Brain pericyte (primary cell): ENCODE results near the gene PNPLA5.
"Not testable (repeated sequence)": the region's sequence is repeated elsewhere in the genome, so short reads cannot be mapped to it uniquely, and the experiment has no call there.

Experiments used
- DNase-seq: peaks from one replicate; pipeline ENCODE4 v3.0.0-alpha.2; 2012; ENCODE audit warnings: low read depth, low spot score

The PNPLA5 gene

DNA sequence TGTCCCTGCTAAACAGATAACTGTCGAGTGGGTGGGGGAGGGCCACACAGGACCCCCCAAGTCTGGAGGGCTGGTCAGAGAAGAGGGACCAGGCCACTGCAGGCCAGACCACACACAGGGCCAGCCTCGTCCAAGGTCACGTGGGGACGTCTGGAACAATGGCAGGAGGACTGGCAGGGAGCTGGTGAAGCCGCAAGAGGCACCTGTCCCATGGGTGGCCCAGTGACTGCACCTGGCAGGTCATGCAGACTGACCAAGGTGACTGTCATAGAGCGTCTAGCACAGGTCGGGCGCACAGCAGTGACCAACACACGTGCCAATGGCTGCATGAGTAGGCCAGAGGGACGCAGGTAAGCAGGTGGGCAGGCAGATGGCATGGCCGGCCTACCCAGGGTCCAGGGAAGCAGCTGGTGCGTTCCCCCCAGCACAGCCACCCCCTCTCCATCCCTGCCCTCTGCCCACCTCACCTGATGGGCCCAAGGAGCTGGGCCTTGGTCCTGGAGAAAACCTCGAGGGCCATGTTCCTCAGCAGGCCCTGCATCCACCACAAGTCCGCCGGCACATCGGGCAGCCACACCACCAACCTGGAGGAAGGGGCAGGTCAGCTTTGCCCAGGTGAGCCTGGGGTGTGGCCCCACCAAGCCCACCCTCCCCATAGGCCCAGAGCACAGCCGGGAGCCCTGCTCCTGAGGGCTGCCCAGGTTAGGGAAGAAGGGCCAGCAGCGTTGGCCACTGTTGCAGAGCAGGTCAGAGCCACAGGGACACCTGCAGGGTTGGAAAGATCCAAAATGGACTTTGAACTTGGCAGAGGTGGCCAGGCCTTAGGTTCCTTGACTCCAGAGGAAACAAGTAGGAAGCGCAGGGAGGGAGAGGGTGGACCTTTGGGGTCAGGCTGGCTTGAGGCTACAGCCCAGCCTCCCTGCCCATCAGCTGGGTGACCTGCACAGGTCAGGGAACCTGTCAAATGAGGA, 10.4 kb downstream of the PNPLA5 start:
- no peak for DNase-seq

DNA sequence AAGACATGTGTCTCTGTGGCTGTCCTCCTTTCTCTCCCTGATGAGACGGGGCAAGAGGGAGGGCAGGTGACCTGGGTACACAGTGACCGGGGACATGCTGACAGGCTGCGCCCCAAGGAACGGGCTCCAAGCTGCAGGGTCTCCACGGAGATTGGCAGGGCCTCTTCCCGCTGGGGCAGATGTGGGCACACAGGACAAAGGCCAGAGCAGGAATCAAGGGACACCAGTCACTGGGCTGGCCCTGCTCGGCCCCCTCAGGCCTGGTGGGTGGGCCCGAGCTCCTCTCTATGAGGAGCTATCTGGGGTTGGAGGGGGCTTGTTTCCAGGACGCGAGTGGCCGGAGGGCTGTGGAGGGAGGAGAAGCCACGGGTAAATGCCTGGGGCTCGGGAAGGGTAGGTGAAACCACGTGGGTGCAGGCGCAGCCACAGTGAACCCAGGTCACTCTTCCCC, 11.2 kb downstream of the PNPLA5 start:
- DNase-seq = no peak

DNA sequence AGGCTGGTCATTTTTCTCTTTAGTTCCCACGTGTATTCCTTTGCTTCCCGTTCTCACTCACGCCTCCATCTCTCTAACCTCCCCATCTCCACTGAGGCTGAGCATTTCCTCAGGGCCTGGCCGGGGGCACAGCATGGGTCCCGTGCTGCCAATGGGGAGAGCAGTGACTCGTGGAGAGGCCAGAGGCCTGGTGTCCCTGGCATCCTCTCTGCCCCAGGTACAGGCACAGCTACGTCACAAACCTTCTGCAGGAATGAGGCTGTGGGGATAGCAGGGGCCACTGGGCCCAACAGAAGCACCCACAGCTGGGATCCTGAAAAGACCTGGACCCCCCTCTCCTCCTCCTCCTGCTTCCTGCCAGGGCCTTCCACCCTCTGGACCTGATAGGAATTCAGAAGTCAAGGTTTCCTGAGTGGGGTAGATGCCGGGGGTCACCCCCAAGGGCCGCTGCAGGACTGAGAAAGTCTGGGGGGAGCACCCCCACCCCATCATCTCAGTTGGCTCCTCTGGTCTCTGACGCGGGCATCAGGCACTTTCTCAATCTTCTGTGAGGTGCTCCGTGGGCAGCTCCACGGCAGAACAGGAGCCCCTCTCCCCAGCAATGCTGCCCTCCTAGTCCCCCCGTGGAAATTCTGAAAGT, 11.8 kb downstream of the PNPLA5 start:
- no peak for DNase-seq

DNA sequence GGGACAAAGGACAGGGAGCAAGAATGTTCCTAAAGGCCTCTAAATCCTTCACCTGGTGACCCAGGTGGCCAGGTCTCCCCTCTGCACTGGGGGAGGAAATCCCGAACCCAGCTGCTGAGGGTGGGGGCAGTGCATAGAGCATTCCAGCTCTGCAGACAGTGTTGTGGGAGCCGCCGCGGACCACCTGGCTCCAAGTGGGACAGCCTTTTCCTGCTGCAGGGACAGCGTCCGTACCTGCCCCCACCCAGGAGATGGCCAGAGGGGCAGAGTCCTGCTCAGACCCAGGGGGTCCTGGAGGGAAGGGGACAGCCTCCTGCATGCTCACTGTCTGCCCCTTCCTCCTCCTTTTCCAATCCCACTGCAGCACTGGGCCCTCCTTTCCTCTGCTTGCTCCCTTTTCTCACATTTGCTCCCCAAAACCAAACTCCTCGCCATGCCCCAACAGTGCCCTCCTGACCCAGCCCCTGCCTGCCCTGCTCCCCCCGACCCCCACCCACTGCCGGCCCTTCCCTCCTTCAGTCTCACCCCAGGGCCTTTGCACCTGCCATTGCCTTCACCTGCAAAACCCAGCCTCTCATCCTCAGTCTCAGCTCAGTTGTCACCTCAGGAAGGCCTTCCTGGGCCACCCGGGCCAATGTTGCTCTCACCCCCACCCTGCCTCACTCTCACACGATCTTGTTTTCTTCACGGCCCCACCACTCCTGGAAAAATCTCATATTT, 12.8 kb downstream of the PNPLA5 start:
- no peak for DNase-seq

DNA sequence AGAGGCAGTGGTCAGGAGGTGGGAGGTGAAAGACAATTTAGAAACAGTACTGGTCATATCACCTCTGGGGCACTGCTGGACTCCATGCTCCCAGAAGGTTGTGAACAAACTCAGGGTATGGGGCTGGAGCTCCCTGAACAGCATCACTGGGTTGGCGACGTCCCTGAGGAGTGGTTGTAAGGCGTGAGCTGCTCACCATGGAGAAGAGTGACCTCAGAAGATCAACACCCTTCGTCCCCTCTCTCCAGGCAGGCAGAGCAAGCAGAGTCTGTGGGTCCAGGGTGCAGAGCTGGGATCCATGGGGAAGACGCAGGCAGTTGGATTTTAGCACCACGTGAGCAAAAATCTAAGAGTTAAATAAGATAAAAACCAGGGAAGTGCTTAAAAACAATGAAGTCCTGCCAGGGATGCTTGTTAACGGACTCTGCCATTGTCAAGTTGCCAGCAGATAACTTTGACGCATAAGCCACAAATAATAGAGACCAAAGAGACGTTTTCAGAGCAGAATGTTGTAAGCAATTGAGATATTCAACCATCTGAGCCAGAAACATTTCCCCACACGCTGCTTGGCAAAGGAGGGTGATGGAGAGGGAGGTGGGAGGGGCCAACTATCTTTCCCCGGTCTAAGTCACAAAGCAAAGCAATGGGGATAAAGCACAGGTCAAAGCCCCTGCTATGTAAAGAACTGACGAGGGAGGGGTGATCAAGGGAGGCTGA, 13.6 kb downstream of the PNPLA5 start:
- DNase-seq = no peak

DNA sequence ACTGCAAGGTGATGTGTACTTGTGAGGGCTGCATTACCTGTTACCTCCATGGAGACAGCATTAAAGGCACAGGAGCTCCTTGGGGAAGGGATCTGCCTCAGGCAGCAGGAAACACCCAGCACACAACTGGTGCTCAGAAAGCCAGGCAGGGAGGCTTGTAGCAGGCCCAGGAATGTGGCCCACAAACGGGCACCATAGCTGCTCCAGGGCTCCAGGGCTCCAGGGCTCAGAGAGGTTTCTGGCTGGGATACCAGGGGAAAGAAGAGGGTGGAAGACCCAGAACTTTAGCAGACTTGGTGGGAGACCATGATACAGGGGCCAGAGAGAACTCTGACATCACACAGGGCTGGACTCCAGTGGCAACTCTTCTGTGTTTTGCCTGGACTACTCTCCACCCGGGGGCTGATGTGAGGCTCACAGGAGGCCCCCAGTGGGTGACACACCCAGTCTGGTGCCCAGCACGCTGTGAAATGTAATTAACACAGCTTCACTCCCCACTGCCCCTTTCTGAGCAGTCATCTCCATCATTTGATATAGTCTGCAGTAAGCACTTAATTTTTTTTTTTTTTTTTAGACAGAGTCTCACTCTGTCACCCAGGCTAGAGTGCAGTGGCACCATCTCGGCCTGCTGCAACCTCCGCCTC, 14.8 kb downstream of the PNPLA5 start:
- no peak for DNase-seq

DNA sequence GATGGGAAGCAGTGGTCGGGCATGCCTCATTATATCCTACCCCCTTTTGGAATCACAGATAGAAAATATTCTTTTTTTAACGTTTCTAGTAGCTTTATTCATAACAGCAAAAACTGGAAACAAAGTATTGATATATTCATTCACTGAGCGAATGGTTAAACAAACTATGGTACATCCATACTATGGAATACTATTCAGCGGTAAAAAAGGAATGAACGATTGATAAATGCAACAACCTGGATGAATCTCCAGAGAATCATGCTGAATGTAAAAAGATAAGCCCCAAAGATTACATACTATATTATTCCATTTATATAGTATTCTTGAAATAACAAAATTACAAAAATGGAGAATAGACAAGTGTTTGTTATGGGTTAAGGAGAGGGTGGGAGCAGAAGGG, 22.0 kb downstream of the PNPLA5 start:
- no peak for DNase-seq

DNA sequence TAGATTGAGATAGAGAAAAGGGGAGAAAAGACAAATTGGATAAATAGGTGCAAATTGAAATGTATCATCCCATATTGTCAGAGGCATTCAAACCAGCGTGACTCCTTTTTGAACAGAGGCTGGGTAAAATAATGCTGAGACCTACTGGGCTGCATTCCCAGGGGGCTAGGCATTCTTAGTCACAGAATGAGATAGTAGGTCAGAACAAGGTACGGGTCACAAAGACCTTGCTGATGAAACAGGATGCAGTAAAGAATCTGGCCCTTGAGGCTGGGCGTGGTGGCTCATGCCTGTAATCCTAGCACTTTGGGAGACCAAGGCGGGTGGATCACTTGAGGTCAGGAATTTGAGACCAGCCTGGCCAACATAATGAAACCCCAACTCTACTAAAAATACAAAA, 22.8 kb downstream of the PNPLA5 start:
- DNase-seq = not testable (repeated sequence)

DNA sequence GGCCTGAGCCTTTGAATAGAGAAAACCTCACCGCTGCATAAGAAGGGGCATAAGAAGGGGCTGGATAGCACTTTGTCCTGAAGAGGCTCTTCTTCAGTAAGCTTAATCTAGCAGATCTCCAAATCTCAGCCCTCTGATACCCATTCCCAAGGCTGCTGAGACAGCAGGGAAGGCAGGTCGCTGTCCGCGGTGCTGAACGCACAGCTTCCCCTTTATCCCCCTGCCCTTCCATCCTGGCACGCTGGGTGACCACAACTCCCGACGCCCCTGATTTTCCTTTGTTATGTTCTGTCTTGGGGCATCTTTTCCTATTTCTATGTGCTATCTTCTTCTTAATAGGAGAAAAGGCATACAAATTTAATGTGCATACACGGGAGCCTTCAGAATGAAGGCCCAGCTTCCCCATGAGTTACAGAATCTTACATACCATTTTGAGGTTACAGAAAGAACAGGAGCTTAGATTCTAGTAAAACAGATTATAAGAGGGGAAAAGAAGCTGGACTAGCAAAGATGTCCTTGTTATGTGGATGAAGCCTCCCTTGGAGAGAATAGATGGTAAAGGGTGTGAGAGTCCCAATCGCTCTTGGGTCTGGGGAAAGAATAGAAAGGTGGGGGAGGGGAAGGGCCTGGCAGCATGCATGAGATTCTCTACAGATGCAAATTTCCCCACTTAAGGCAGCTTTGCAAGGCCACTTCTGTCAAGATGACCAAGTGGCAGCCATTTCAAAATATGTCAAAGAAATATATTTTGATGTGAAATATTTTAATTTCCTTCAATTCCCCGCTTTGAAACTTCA, 23.8 kb downstream of the PNPLA5 start:
- DNase-seq = no peak

DNA sequence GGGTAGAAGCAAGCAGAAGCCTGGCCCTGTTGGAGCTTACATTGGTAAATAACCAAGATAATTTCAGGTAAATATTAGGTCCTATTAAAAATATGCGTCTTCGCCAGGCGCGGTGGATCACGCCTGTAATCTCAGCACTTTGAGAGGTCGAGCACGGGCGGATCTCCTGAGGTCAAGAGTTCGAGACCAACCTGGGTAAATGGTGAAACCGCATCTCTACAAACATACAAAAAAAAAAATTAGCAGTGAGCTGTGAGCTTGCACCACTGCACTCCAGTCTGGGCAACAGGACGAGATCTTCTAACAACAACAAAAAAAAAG, 29.0 kb downstream of the PNPLA5 start:
- no peak for DNase-seq

DNA sequence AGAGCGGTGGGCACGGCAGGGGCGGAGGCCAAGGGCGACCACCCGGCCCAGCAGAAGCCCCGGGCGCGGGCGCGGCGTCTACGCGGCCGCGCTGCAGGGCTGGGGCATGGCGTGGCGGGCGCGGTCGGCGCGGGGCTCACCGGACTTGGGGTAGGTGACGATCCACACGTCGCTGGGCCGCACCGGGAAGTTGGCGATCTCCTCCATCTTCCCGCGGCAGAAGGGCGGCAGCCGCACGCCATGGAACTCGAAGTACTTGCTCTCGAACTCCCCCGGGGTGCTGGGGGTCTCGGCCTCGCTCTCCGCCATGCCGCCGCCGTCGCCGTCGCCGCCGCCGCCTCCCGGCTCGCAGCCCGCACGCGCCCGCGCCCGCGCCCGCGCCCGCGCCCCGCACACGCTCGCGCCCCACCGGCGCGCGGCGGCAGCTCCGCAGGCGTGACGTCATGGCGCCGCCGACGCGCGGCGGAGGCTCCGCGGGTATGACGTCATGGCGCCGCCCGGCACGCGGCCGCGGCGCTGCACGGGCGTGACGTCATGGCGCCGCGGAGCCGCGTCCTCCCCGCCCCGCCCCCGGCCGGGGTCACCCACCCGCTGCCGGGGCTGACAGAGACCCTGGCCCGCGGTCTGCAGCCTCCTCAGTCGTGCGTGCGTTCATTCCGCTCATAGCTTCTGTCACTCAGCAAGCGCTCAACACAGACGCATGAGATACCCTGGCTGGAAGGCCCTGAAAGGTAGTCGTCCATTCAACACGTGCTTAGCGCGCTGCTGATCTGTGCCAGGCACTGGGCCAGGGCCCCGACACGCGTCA, 29.5 kb downstream of the PNPLA5 start, which contains the start of gene SULT4A1:
Gene SULT4A1 (minus strand): TSS at position 440 of the 808 bp plus-strand sequence. CDS start 131 bp downstream, at position 309.
- DNase-seq = no peak

DNA sequence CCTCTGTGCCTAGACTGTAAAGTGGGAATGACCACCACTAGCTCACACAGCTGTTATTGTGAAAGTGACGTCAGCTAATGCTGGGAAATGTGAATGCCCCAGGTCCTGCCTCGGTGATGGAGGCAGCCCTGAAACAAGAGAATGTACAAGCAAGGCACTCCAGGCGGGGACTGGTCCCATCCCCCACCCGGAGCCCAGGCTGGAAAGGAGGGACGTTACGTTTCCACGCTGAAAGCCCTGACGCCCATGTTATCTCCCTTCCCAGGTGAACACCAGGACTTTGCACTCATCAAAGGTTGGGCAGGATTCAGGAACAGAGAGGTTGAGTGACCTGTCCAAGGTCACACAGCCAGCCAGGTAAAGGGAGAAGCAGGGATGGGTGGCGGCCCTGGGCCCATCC, 30.3 kb downstream of the PNPLA5 start:
- DNase-seq = no peak

DNA sequence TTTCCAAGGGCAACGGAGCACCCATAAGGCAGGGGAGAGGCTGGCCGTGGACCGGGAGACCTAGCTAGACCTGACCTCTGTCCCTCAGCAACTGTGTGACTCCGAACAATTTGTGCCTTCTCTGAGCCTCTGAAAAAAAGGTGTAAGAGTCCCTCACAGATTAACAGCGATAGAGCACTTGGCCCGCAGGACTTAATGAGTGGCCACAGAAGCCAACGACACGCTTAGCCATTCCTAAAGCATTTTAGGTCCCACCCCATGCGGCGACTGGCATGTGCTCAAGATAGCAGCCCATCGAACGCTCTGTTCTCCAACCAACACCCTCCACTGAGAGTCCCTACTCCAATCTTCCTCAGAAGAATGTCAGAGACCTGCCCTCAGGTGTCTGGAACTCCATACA, 31.0 kb downstream of the PNPLA5 start:
- DNase-seq = no peak

DNA sequence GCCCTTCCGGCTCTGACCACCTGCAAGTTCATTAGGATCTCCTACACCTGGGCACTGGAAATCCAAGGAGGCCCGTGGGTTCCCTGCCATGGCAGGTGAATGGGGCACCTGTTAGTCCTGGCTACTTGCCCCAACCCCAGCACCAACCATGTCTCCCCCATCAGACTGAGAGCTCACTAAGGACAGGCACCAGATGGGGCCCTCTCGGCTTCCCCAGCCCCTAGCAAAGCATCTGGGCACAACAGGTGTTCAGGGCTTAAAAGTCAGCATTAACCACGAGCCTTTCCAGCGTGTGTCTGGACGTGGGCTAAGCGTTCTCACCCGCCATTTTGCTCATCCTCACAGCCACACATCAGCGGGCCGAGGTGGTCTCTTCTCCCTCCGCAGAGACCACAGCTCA, 31.7 kb downstream of the PNPLA5 start:
- DNase-seq = no peak

DNA sequence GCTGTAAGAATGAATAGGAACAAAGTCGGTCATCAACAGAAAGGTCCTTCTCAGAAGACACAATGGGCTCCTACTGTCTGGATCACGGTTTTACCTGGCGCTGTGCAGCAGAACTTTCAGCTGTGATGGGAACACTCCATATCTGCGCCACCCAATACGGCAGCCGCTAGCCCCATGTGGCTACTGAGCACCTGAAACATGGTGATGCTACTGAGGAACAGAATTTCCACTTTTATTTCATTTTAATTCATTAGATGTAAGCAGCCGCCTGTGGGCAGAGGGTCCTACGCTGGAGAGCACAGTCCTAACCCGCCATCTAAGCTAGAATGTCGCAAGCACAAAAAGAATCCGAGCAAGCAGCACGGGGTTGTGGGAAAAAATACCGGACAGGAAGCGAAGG, 32.2 kb downstream of the PNPLA5 start:
- no peak for DNase-seq

DNA sequence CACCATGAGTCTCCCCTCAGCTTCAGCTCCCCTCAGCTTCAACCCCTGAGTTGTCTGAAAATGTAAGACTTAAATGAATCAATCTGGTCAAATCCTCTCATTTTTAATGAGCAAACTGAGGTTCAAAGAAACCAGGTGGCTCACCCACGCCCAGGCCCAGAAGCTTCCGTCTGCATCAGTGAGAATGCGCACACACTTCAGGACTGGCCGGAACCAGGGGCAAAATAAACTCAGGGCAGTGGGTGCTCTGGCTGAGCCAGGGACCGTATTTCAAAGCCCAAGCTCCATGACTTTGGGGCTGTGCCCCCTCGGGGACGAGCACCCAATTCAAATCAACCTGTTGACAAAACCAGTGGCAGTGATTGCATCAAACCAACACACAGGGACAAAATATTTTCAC, 32.6 kb downstream of the PNPLA5 start:
- DNase-seq = no peak

DNA sequence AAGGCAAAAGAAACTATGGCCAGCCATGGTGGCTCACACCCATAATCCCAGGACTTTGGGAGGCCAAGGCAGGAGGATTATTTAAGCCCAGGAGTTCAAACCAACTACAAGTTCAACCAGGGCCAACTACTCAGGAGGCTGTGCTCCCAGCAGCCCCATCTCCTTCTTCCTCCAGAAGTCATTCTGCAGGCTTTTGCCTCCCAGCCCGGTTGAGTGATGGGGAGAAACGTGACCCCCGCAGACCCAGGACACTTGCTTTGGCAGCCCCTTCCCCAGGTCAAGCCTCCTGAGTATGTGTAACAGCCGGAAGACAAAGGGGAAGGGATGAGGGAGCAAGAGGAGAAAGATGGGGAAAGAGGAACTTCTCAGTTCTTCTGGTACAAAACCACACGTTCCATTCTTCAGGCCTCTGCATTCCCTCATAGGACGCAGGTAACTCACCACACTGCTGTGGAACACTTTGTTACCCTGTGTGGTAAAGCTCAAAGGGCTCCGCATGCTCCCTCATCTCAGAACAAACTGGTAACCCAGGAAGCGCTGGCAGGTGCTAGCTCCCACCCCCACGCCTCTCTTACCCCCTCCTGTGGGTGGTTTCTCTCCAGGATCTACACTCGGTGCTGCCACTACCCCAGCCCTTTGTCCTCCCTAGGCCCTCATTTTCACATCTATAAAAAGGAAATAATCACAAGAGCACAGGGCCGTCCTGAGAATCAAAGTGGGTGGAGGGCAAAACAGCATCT, 33.5 kb downstream of the PNPLA5 start:
- DNase-seq = no peak

DNA sequence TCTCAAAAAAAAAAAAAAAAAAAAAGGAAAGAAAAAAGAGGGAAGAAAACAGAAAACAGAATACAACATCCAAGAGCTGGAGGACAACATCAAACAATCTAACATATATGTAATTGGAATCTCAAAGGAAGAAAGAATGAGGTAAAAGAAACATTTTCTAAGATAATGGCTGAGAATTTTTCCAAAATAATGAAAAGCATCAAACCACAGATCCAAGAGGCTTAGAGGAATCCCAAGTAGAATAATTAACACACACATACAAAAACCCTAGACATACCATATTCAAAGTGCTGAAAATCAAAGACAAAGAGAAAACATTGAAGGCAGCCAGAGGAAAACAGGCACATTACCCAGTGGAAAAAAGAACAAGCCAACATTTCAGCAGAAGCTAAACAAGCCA, 34.4 kb downstream of the PNPLA5 start:
- no peak for DNase-seq

DNA sequence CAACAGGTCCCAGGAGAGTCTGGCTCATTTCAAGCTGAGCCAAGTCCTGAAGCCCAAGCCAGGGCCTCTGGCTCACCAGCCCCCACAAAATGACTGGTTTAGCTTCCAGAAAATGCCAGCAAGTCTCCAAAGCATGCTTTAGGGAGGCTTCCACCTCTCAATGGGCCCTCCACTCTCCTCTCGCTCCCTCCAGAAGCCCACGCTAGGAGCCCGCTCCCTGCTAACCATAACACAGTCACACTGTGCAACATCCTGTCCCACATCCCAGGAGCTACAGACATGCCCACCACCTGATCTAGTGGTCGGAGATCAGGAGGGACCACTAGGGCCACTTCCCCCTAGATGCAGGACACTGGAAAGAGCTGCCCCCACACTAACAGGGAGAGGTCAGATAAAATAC, 36.4 kb downstream of the PNPLA5 start:
- no peak for DNase-seq
